AG08395 (cell line): ENCODE results near the gene ELAPOR1.

ENCODE experiments used
- DNase-seq: peaks from one replicate; pipeline ENCODE4 v3.0.0; 2012; ENCODE audit warnings: mixed read lengths, low spot score

ELAPOR1 gene

GRCh38 chr1:109096120-109096519 lies 17.8 kb upstream of the ELAPOR1 start:
- no peak for DNase-seq

- peak; percentile 96 for DNase-seq
Observed at GRCh38 chr1:109099938-109100773, 13.8 kb upstream of the ELAPOR1 start.

GRCh38 chr1:109104364-109105151 lies 9.4 kb upstream of the ELAPOR1 start:
- DNase-seq = no peak

- no peak for DNase-seq
Observed at GRCh38 chr1:109105881-109106280, 8.0 kb upstream of the ELAPOR1 start.

GRCh38 chr1:109107785-109108184 lies 6.1 kb upstream of the ELAPOR1 start:
- no peak for DNase-seq

- DNase-seq = no peak
Observed at GRCh38 chr1:109109906-109110305, 4.0 kb upstream of the ELAPOR1 start.

GRCh38 chr1:109111386-109112055 lies 2.4 kb upstream of the ELAPOR1 start:
- no peak for DNase-seq

- peak; percentile 56 for DNase-seq
Observed at GRCh38 chr1:109112056-109112651, 1.8 kb upstream of the ELAPOR1 start.

- peak; percentile 95 for DNase-seq
Observed at GRCh38 chr1:109112652-109113285, 1.1 kb upstream of the ELAPOR1 start.

- no peak for DNase-seq
Observed at GRCh38 chr1:109114342-109114674, 393 bp downstream of the ELAPOR1 start.

GRCh38 chr1:109115685-109116084 lies 1.8 kb downstream of the ELAPOR1 start:
- no peak for DNase-seq

- DNase-seq = no peak
Observed at GRCh38 chr1:109116286-109116685, 2.4 kb downstream of the ELAPOR1 start.

GRCh38 chr1:109118089-109118488 lies 4.2 kb downstream of the ELAPOR1 start:
- no peak for DNase-seq

- DNase-seq = no peak
Observed at GRCh38 chr1:109120356-109120755, 6.4 kb downstream of the ELAPOR1 start.

GRCh38 chr1:109131059-109131458 lies 17.1 kb downstream of the ELAPOR1 start:
- no peak for DNase-seq

- no peak for DNase-seq
Observed at GRCh38 chr1:109131800-109132199, 17.9 kb downstream of the ELAPOR1 start.

GRCh38 chr1:109133002-109133706 lies 19.2 kb downstream of the ELAPOR1 start:
- no peak for DNase-seq

- no peak for DNase-seq
Observed at GRCh38 chr1:109133815-109134214, 19.9 kb downstream of the ELAPOR1 start.

GRCh38 chr1:109134423-109134822 lies 20.5 kb downstream of the ELAPOR1 start:
- DNase-seq = no peak

GRCh38 chr1:109135940-109136339 lies 22.0 kb downstream of the ELAPOR1 start:
- DNase-seq = no peak

GRCh38 chr1:109136766-109137165 lies 22.9 kb downstream of the ELAPOR1 start:
- DNase-seq = no peak
